Middle frontal gyrus (tissue), 1 donor: Measurements from ENCODE around the gene EPHB3.
"Not testable (repeated sequence)": the region's sequence is repeated elsewhere in the genome, so short reads cannot be mapped to it uniquely, and the experiment has no call there.

Source experiments
- DNase-seq: peaks from one replicate; pipeline ENCODE4 v3.0.0-alpha.2; 2015; ENCODE audit warnings: low spot score; ENCODE audit errors: extremely low spot score

Gene EPHB3

GRCh38 chr3:184598574-184598927 is 37.0 kb downstream of the EPHB3 start:
- no peak for DNase-seq

GRCh38 chr3:184599143-184599542 is 37.6 kb downstream of the EPHB3 start:
- no peak for DNase-seq

GRCh38 chr3:184600685-184601377 is 39.2 kb downstream of the EPHB3 start:
- DNase-seq = no peak

GRCh38 chr3:184601576-184602371 is 40.2 kb downstream of the EPHB3 start:
- no peak for DNase-seq

DNA sequence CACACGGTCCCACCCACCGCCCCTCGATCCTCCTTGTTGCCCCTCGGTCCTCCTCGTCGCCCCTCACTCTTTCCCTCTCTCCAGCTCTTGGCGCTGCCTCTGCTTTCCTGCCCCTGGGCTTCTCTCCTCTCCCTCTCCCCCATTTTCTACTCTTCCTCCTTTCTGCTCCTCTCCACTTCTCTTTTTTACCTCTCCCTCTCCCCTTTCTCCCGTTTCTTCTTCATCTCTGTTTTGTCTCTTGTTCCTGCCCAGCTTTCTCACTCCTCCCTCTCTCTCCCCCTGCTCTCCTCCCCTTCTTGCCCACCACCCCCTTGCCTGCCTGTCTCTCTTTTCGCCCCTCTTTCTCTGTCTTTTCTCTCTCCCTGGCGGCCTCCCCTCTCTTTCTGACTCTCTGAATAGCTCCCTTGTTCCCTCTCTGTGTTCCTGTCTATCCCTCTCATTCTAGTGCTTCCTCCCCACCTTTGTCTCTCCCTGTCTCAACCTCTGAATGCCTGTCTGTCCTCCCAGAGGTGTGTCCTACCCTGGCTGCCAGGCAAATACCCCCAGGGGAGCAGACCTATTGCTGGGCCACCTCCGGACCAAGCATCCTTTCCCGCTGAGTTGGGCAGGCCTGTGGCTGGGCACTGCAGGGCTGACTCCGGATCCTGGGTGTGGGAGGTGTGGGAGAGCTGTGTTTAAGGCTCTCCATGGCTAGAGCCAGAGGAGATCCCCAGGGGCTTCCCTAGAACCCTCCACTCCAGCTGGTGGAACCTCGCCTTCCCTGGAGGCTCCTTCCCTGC is 41.0 kb downstream of the EPHB3 start:
- no peak for DNase-seq

DNA sequence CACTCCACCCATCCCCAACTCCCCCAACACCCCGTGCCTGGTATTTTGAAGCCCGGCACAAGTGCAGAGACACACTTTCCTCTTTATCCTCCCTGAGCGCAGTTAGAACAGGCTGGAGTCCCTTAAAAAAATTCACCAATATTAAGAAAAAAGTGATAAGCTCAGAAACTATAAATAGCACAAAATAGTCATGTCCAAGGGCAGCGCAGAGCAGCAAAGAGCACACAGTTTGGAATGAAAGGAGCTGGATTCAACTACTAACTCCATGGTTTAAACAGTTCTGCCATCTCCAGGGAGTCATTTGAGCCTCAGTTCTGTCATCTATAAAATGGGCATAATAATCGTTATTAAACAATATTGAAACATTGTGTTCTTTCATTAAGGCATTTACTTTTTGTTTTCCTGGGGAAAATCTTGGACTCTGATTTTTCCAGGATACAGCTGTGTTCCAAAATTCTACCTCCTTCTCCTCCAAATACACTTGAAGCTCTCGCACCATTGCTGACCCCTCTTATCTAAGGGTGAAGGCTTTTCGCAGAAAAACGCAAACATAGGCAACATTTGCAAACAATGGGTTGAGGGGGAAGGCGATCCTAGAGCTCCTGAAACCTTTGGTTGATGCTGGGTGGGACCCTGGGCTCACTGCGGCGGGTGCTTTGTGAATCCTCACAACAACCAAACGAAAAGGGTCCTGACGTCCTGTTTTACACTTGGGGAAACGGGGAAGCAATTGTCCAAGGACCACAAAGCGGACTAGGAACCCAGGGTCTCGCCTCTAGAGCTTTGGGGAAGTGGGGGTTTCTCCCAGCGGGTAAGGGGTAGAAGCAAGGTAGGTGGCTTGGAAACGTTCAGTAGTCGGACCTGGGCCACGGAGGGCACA is 41.8 kb downstream of the EPHB3 start:
- DNase-seq = no peak

- no peak for DNase-seq
Observed at GRCh38 chr3:184604039-184604601, 42.5 kb downstream of the EPHB3 start.

- DNase-seq = no peak
Observed at GRCh38 chr3:184604615-184605290, 43.2 kb downstream of the EPHB3 start.

DNA sequence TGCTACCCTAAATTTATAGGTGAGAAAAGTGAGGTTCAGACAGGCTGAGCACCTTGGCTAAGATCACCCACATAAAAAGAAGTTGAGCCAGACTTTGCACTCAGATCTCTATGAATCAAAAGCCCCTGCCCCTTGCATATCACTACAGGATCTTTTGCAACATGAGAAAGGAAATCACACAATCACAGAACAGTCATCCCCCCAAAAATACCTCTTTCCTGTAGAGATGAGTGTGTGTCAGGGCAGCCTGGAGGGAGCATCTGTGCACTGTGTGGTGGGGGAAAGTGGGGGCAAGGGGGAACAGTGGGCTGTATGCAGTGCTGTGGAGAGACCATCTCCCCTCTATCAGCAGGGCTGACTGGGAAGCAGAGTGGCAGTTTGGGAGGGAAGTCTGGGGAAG is 46.6 kb downstream of the EPHB3 start:
- DNase-seq = no peak

DNA sequence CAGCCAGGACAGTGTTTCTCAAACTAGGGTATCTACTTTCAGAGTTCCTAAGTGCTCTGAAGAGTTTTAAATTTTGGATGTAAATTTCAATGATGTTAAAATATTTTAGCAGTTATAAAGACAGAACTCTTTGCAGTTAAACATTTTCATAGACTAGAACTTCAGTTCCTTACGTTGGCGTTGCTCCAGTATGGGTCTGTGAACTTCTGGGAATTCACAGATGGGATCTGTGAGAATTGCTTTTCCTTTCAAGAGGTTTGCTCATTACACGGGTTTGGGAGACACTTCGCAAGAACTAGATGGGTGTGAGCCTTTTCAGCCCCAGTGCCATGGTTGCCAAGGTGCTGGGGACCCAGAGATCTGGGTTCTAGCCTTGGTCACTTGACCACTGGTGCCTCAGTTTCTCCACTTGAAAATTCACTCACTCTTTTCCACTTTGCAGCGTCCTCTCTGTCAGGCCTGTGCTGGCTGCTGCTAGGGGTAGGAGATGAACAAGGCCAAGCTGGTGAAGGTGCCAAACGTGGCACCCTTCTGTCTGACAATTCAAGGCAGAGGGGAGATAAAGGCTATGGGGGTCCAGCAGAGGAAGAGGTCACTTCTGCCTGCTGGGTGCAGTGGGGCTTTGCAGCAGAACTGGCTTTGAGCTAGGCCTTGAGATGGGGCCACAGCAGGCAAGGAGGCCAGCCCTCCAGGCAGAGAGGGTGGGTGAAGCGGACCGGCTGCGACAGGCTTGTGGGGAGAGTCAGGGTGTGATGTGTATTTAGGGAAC is 48.1 kb downstream of the EPHB3 start:
- DNase-seq = no peak

DNA sequence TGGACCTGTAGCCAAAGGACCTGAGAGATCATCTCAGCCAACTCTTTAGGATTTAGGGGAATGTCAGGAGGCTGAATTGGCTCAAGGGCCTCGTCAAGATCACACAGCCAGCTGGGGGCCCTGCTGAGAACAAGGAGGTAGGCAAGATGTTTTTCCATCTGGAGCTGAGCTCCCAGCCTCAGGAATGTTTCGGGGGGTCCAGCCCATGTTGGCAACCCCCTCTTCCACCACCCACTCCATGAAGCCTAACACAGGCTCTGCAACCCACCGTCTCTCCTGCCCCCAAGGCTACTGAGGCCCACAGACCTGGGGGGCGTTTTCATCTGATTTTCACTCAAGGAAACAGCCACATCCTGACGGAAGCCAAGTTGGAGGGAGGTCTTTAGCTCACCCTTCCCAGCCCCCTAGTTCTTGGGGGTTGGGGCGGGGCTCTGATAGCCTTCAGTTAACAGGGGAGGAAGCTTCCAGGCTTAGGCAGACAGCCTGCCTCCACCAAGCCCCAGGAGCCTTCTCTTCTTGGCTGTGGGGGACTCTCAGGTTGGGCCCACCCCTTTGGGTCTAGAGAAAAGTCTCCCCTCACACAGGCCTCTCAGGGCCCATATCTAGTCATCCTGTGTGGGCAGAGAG is 48.8 kb downstream of the EPHB3 start:
- no peak for DNase-seq

DNA sequence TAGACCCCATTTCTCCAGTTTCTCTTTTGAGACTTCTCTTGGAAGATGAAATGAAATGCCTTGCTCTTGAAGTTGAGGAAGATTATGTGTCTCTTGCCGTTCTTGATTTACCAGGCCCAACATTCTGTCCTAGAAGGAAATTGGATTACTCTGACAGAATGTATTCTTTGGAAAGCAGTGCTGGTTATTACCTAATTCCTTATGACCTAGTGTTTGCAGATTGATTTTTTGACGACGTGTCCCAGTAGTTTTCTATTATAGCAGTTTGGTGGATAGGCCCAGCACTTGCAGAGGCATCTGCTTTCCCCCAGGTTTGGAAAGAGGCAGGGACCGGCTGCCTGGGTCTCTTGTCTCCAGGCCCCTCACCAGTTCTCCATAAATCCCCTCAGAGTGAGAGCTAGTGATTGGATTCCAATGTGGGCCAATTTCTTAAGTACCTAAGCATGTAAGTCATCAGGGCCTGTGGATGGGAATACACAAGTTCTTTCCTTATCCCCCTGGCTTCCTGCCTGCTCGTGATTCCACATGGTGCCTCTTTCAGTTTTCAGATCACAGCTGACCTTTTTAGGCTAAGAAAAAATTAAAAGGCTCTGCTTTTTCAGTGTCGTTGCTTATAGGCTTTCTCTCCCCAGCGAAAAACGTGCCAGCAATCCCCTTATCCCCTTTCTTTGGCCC is 50.2 kb downstream of the EPHB3 start:
- DNase-seq = no peak

- no peak for DNase-seq
Observed at GRCh38 chr3:184615396-184615795, 53.8 kb downstream of the EPHB3 start.

DNA sequence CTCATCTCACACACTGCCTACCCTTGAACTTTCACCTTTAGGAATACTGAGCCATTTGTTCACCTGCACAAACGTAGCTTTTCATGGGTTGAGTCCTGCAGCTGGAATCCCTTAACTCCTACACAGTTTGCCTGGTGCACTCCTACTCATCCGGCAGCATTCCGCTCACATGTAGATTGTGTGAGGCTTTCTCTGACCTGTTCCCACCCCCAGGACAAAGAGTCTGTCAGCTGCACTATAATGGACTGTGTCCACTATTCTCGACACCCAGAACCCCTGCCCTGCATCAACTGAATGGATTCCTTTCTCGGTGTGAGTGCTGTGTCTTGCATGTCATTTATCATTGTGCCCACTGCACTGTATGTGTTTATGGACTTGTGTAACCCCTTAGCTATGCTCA is 54.9 kb downstream of the EPHB3 start:
- DNase-seq = no peak

GRCh38 chr3:184617306-184617705 is 55.7 kb downstream of the EPHB3 start:
- DNase-seq = not testable (repeated sequence)

DNA sequence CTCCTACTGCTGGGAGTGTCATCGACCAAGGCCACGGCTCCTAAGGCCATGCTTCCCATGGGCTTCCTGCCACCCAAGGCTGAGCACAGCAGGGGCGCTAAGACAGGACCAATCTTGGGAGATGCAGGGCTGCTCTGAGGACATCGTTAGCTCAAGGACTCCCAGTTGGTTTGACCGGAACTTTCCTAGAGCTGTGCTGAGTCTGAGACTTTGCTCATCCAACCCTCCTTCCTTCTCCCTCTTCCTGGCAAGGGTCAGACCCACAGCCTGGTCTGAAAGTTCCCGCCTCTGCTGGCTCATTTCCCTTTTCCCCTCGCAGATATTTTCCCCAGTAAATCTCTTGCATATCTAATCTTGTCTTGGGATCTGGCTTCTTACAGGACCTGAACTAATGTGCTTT is 57.2 kb downstream of the EPHB3 start:
- no peak for DNase-seq

GRCh38 chr3:184619369-184619768 is 57.8 kb downstream of the EPHB3 start:
- DNase-seq = no peak

DNA sequence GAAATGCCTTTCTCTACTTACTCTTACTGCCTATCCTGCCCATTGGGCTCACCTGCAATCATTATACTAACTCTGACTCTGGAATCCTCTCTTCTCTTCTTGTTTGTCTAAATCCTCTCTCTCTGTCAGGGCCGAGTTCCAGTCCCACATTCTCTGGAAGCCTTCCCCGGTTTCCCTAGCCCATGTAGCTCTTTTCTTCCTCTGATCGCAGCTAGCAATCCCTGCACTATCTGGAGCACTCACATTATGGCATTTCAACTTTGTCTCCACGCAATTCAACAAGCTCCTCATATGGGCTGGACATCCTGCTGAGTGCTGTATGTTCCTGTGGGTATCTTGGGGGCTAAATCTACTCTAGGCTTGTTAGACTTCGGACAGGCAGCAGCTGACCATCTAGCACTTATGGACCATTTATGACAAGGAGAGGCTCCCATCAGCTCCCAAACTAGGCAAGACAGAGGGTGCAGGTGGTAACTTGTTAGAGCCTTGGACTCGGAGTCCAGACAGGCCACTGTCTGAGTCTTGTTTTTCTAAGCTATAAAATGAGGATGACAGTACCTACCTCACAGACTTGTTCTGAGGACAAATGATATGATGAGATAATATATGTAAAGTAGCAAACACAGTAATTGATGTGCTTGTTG is 58.3 kb downstream of the EPHB3 start:
- DNase-seq = no peak
